ENCODE results near the gene E2F4.

- no peak for TF ChIP-seq CTCF (IDR thresholded peaks at IDR 0.05)
- TF ChIP-seq POLR2A (IDR thresholded peaks at IDR 0.05) = no peak
Observed at GRCh38 chr16:67242138-67242730, 50.3 kb downstream of the E2F4 start.

All from heart left ventricle (tissue), 13 donors.